M059J (cell line): ENCODE data around the gene NFKB2. TPM values are rescaled to one million over a fixed set of nuclear protein-coding genes. Genes with fewer than 3 reads are reported as not detected.

Experiments used
- DNase-seq: peaks from one replicate; pipeline ENCODE4 v3.0.0-alpha.2; 2012; ENCODE audit warnings: low read depth
- total RNA-seq: library from RNA; depleted of rRNA; stranded (reverse); fragments of >200 nt; shearing (Covaris generic); gene quantifications from 2 replicates; pipeline ENCODE4 v1.2.3, GENCODE V29; 2014; rRNA removed

Gene NFKB2
- total RNA-seq, 1 experiment from 2014 or later = 20.7 TPM

DNA sequence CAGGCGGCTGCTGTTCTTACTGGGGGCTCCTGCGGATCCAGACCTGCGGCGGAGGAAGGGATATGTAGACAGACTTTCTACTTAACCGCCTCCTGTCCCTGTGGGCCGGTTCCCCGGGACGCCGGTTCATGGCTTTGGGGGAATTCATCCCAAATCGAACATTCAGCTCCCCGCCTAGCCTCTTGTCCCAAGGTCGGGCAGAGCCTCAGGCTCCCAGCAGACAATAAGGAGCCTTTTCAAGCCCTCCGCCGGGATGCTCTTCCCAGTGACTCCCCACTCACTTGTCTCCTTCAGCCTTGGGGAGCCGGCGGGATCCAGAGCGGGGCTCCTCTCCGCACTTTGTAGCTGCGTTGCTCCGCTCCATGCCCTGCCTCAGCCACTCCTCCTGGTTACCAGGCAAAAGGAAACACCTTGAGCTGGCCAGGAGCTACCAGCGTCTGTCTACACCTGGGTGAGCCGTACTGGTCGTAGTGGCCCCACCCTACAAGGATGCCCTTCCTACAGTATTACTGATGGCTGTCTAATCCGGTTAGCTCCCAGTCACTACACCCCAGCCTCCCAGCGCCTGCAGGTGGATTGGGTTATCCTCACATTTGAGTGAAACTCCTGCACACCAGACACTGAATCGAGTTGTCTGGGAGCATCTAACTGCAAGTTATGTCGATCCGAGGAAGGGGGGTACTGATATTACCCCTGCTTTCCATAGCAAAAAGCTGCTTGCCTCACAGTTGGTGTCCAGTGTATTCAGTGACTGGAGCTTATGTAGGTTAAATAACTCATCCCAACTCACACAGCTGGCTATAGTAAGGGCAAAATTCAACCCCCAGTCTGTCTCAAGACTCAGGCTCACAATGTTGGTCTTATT, 55.8 kb downstream of the NFKB2 start, which contains the start of gene C10orf95:
Gene C10orf95 (minus strand): TSS at position 439 of the 865 bp plus-strand sequence. CDS start 450 bp downstream, outside the sequence.
- DNase-seq = no peak

Other genes with a start within 250 kb of the NFKB2 start
- 50.7 and 63.0 TPM in 2 replicates for gene NOLC1, start 243.3 kb upstream of the NFKB2 start, total RNA-seq
- 0.17 and 0.27 TPM in 2 replicates for gene ELOVL3, start 169.4 kb upstream of the NFKB2 start, total RNA-seq
- gene PITX3, start 154.2 kb upstream of the NFKB2 start, total RNA-seq = not detected in 2 replicates
- gene GBF1, start 150.2 kb upstream of the NFKB2 start, total RNA-seq = 34.4 and 54.7 TPM in 2 replicates
- gene PSD, start 23.1 kb downstream of the NFKB2 start, total RNA-seq = not detected in 2 replicates
- 8.2 and 18.8 TPM in 2 replicates for gene FBXL15, start 25.1 kb downstream of the NFKB2 start, total RNA-seq
- gene CUEDC2, start 36.9 kb downstream of the NFKB2 start, total RNA-seq = 33.1 and 50.9 TPM in 2 replicates
- not detected in 2 replicates for gene C10orf95, start 55.8 kb downstream of the NFKB2 start, total RNA-seq
- 120 and 173 TPM in 2 replicates for gene ACTR1A, start 107.0 kb downstream of the NFKB2 start, total RNA-seq
- 1.9 and 4.6 TPM in 2 replicates for gene SUFU, start 108.3 kb downstream of the NFKB2 start, total RNA-seq
- gene TRIM8, start 248.8 kb downstream of the NFKB2 start, total RNA-seq = 28.8 and 58.1 TPM in 2 replicates